HG03575 (cell line): ENCODE data around the gene KIF22.
"Not testable (repeated sequence)": the region's sequence is repeated elsewhere in the genome, so short reads cannot be mapped to it uniquely, and the experiment has no call there.

Experiments
- ATAC-seq: cut with Tn5 transposase; IDR thresholded peaks from one replicate; pipeline ENCODE4 v1.9.1; 2021; ENCODE audit not compliant: unreplicated experiment, insufficient number of reproducible peaks, low FRiP score; ENCODE audit errors: extremely low read depth

KIF22 gene

GRCh38 chr16:29790183-29790948 is at the start of gene KIF22:
TSS of gene KIF22 (plus strand) at chr16:29790751. CDS start at chr16:29790760, 9 bp downstream.
- ATAC-seq, result peak; percentile 41

GRCh38 chr16:29742683-29743275 is 47.8 kb upstream of the KIF22 start:
- no peak for ATAC-seq

GRCh38 chr16:29743475-29743826 is 47.1 kb upstream of the KIF22 start:
- ATAC-seq, result no peak

DNA sequence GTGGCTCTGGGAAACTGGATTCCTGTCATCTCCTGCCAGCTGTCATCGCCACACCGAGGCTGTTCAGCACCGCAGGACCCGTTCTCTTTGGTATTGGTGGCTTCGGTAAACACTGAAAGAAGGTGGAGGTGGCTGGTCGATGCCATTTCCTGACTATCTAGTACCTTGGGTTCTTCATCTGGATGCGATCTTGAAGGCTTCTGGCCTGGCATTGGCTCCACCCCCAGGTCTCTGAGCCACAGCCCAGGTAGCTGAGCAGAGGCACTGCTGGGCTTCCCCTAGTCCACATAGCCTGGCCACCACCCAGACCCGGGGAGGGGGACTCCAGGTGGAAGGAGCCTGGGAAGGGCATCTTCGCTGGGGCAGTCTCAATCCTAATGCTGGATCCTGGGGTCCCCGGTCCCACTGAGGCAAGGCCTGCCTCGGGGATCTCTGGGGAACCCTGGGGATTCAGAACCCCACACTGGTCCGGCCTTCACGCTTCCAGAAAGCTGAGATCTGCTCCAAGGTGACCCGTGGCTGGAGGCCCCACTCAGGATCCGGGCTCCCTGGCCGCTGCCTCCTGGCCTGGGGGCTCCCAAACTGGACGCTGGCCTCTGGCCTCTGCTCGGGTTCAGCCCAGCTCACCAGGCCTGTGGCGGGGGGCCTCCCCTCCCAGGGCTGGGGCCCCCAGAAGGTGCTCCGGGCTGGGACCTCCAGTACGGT is 46.6 kb upstream of the KIF22 start:
- no peak for ATAC-seq

DNA sequence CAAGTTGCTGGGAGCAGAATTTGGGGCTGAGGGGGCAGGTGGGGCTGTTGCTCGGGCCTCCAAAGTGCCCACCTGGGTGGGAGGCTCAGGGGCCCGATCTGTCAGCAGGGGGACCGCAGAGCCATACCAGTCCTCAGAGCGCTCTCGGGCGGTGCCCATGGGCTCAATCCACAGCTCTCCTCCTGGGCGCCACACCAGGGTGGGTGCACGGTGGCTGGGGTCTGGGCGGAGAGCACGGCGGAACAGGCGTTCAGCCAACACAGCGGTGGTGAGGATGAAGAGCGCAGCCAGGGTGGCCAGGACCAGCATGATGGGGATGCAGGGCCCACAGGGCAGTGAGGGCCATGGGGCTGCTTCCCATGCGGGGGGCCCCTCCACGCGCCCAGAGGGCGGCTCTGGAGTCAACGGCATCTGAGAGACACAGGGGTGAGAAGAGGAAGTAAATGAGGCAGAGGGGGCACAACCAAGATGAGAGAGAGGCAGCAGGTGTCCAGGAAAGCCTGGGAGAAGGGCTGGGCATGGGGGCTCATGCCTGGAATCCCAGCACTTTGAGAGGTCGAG is 45.9 kb upstream of the KIF22 start:
- ATAC-seq, result no peak

- ATAC-seq, result no peak
Observed at GRCh38 chr16:29745121-29745852, 45.3 kb upstream of the KIF22 start.

- no peak for ATAC-seq
Observed at GRCh38 chr16:29745853-29746345, 44.7 kb upstream of the KIF22 start, which contains the start of gene C16orf54. TSS of gene C16orf54 (minus strand) at chr16:29745990. CDS start at chr16:29744951, 1,039 bp downstream.

GRCh38 chr16:29746518-29746917 is 44.0 kb upstream of the KIF22 start:
- ATAC-seq, result not testable (repeated sequence)

DNA sequence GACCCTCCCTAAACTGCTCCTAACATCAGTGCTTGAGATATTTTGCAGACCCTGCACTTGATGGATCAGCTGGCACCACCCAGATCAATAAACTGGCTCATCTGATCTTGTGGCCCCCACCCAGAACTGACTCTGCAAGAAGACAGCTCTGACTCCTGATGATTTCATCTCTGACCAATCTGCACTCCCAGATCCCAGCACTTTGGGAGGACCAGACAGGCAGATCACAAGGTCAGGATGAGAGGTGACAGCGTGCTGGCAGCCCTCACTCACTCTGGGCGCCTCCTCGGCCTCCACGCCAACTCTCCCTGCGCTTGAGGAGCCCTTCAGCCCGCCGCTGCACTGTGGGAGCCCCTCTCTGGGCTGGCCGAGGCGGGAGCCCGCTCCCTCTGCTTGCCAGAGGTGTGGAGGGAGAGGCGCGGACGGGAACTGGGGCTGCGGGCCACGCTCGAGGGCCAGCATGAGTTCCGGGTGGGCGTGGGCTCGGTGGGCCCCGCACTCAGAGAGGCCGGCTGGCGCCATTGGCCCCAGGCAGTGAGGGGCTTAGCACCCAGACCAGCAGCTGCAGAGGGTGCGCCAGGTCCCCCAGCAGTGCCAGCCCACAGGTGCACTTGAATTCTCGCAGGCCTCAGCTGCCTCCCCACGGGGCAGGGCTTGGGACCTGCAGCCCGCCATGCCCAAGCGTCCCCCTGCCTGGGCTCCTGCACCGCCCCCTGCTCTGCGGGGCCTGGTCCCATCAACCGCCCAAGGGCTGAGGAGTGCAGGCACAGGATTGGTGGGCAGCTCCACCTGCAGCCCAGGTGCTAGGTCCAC is 42.4 kb upstream of the KIF22 start:
- ATAC-seq, result no peak

GRCh38 chr16:29748760-29749149 is 41.8 kb upstream of the KIF22 start:
- ATAC-seq, result not testable (repeated sequence)

- no peak for ATAC-seq
Observed at GRCh38 chr16:29753516-29753915, 37.0 kb upstream of the KIF22 start.

DNA sequence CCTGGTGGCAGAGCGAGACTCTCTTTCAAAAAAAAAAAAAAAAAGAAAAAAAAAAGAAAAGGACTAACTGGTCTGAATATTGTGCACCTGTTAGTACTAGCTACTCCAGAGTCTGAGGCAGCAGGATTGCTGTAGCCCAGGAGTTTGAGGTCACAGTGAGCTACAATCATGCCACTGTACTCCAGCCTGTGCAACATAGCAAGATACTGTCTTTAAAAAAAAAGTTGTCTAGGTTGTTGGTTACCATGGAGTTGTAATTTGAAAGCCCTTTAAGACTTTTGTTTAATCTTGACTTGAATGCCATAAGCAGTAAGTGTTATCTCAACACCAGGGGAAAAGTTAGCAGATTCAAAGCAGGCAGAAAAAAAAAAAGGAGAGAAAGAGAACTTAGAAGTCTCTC is 33.9 kb upstream of the KIF22 start:
- no peak for ATAC-seq

- ATAC-seq, result not testable (repeated sequence)
Observed at GRCh38 chr16:29757086-29757485, 33.5 kb upstream of the KIF22 start.

- no peak for ATAC-seq
Observed at GRCh38 chr16:29757950-29758466, 32.5 kb upstream of the KIF22 start.

GRCh38 chr16:29760567-29761279 is 29.8 kb upstream of the KIF22 start:
- ATAC-seq, result no peak

- ATAC-seq, result not testable (repeated sequence)
Observed at GRCh38 chr16:29761280-29761651, 29.3 kb upstream of the KIF22 start.

- ATAC-seq, result no peak
Observed at GRCh38 chr16:29761882-29762281, 28.7 kb upstream of the KIF22 start.
